WERI-Rb-1 (cell line): ENCODE data around the gene CEP72.

Source experiments
- DNase-seq: peaks from one replicate; pipeline ENCODE4 v3.0.0-alpha.2; 2020
- H3K27ac ChIP-seq: fragments of 250-450 bp; sonication (Bioruptor Pico); 2 replicates; pipeline ENCODE4 v1.5.1; 2020; ENCODE audit warnings: mild to moderate bottlenecking, moderate library complexity
- H3K27me3 ChIP-seq: fragments of 250-450 bp; sonication (Bioruptor Pico); 2 replicates; pipeline ENCODE4 v1.5.1; 2021; ENCODE audit warnings: mild to moderate bottlenecking, low read depth, moderate library complexity; ENCODE audit not compliant: insufficient read depth, severe bottlenecking
- H3K36me3 ChIP-seq: fragments of 250-450 bp; sonication (Bioruptor Pico); 2 replicates; pipeline ENCODE4 v1.5.1; 2020; ENCODE audit warnings: mild to moderate bottlenecking, moderate library complexity
- H3K4me3 ChIP-seq: 2 replicates; pipeline ENCODE4 v1.5.1; 2011; ENCODE audit warnings: low read depth, mild to moderate bottlenecking, control low read depth, low read length
- H3K9me3 ChIP-seq: fragments of 250-450 bp; sonication (Bioruptor Pico); 2 replicates; pipeline ENCODE4 v1.5.1; 2021; ENCODE audit warnings: mild to moderate bottlenecking, moderate library complexity; ENCODE audit not compliant: severe bottlenecking
- TF ChIP-seq, protein P1 (sequence below): IDR thresholded peaks from 2 replicates; pipeline ENCODE4 v1.5.1; 2011; ENCODE audit warnings: low read depth, mild to moderate bottlenecking, control low read depth, inconsistent platforms, low read length

The CEP72 gene

DNA sequence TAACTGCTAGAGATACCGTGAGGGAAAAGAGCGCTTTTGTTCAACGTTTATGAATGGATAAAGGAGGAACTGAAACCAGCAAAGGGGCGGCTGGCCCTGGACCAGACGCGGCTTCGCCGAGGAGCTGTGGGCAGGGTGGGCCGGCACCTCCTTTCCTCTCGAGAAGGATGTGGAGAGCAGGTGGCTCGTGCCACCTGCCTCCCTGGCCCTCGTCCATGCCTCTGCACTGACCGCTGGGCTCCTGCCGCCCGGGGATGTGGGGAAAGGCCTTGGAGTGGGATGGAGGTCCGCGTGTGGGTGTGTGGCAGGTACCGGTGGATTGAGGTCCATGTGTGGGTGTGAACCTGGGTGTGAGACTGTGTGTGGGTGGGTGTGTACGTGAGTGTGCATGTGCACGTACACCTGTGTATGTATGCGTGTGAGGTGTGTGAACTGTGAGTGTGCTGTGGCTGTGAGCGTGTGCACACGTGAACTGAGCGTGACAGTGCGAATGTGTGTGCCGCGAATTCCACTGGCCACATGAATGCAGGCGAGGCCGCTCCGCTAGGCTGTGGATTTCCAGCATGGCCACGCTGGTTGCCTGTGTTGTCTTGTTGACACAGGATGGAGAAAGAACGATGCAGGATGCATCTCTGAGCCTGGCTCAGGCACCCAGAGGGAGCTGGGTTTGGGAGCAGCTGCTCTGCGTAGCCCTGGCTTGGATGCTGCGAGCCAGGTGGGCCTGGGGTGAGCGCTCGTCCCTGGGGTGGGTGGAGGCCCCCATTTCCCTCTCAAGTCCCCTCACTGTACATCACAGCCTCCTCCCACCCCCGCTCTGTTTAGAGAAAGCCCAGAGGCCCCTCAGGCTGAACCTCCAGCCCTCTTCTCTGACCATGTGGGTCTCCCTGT, 4.4 kb upstream of the CEP72 start:
- DNase-seq: peak; percentile 7
- Histone ChIP-seq H3K9me3 (no peaks in the 10 kb centered on the region), H3K4me3 (no peak overlapping the region), H3K36me3 (no peaks in the 10 kb centered on the region; the same call in 1 of the 2 replicates), H3K27ac (no peak overlapping the region), H3K27me3 (peaks cover 11% of the 10 kb centered on the region)
- TF ChIP-seq, protein P1, sequence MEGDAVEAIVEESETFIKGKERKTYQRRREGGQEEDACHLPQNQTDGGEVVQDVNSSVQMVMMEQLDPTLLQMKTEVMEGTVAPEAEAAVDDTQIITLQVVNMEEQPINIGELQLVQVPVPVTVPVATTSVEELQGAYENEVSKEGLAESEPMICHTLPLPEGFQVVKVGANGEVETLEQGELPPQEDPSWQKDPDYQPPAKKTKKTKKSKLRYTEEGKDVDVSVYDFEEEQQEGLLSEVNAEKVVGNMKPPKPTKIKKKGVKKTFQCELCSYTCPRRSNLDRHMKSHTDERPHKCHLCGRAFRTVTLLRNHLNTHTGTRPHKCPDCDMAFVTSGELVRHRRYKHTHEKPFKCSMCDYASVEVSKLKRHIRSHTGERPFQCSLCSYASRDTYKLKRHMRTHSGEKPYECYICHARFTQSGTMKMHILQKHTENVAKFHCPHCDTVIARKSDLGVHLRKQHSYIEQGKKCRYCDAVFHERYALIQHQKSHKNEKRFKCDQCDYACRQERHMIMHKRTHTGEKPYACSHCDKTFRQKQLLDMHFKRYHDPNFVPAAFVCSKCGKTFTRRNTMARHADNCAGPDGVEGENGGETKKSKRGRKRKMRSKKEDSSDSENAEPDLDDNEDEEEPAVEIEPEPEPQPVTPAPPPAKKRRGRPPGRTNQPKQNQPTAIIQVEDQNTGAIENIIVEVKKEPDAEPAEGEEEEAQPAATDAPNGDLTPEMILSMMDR: no peak

DNA sequence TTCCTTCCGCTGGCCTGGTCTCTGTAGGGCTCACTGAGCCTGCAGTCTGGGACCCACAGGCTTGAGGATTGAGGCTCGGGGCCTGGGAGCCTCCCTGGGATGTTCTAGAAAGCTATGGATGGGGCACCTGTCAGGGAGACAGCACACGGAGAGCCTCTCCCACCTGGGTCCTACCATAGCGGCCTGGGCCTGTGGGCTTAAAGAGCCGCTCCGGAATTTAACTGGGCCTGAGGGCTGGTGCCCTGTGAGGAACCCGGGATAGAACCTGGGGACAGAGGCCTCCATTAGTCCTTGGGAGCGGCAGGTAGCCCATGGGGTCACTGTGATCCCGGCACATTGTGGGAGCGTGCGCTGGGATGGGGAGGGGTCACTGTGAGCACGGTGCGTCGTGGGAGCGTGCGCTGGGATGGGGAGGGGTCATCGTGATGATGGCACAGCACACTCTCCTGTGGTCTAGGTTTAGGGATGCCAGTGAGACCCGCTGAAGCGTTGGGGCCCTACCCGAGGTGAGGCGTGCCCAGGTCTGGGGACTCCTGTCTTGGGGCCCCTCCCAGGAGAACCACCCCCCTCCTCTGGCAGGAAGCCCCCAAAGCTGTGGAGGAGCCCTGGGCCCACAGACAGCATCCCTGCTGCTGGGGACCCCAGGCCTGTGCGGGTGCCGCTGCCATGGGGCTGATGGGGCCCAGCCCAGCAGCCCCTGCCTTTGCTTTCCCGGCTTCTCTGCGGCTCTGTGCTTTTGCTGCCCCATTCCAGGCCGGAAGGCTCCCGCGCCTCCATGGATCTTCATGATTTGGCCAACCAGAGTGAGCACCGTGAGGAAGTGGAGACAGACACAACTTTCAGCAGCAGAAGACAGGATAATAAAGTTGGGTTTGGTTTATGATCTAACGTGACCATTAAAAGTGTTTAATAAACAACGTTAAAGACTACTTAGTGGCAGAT, 3.4 kb upstream of the CEP72 start:
- DNase-seq: no peak
- no peaks in the 10 kb centered on the region; the same call in 1 of the 2 replicates for H3K36me3 ChIP-seq
- no peak overlapping the region for H3K4me3 ChIP-seq
- H3K27ac ChIP-seq: no peak overlapping the region
- H3K9me3 ChIP-seq: no peaks in the 10 kb centered on the region
- TF ChIP-seq, protein P1: no peak
- peaks cover 4% of the 10 kb centered on the region for H3K27me3 ChIP-seq

DNA sequence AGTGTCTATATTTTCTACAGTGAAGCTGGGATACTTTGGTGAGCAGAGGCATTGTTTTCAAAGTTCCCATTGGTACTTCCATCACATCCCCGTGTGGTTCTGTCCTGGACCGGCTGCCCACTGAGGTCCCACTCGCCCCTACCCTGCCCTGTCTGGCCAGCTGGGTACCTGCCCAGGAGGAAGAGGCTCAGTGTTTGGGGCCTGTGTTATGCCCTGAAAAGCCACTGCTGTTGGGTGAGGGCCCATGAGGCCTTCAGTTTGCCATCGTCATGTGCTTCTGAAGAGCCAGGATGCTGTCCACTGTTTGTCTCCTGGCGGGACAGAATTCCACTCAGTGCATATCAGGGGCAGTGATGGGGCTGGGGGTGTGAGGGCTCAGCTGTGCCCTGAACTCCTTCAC, 2.6 kb upstream of the CEP72 start:
- Histone ChIP-seq H3K36me3 (peaks cover under 1% of the 10 kb centered on the region; the same call in 1 of the 2 replicates), H3K27ac (no peak overlapping the region), H3K9me3 (no peaks in the 10 kb centered on the region), H3K4me3 (no peak overlapping the region), H3K27me3 (no peaks in the 10 kb centered on the region)
- DNase-seq: no peak
- TF ChIP-seq, protein P1: no peak

DNA sequence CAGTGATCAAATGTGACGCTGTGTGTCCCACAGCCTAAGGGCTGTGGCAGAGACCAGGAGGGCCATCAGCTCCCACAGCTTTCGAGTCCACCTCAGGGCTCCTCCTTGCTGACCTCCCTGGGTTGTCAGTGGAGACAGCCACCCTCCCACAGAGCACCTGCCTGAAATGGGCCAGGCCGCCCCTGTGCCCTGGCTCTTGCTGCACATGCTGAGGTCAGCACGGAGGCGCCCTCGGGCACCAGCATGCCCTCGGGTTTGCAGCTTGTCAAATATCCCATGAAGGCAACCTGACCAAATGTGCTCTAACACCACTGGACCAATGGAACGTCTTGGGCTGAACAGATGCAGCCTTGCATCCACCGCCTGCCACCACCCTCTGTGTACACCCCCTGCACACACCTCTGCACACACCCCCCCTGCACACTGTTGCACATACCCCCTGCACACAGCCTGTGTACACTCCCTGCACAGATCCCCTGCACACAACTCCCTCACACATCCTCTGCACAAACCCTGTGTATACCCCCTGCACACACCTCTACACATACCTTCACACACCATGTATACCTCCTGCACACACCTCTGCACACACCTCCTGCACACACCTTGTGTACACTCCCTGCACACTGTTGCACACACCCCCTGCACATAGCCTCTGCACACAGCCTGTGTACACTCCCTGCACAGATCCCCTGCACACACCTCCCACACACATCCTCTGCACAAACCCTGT, 2.0 kb upstream of the CEP72 start:
- no peak overlapping the region for H3K4me3 ChIP-seq
- no peak for DNase-seq
- H3K36me3 ChIP-seq: peaks cover 5% of the 10 kb centered on the region
- H3K27me3 ChIP-seq: no peaks in the 10 kb centered on the region
- TF ChIP-seq, protein P1: no peak
- H3K9me3 ChIP-seq: no peaks in the 10 kb centered on the region
- no peak overlapping the region for H3K27ac ChIP-seq
